Lower leg skin (tissue), 4 donors: ENCODE results near the gene KIF26B. TPM values are rescaled to one million over a fixed set of nuclear protein-coding genes. Genes with fewer than 3 reads are reported as not detected.

Experiments used
- DNase-seq, 2 donors: peaks; one replicate each; pipeline ENCODE4 v3.0.0-alpha.2; 2019; ENCODE audit warnings: low spot score in 2 of 2
- H3K4me3 ChIP-seq: fragments of 200-600 bp; sonication (generic); 2 replicates; pipeline ENCODE4 v1.5.1; 2017; ENCODE audit warnings: mild to moderate bottlenecking, low read depth; ENCODE audit not compliant: poor library complexity, severe bottlenecking
- POLR2A ChIP-seq, 2 donors: fragments of 450-650 bp; IDR thresholded peaks; one replicate each; pipeline ENCODE4 v1.6.1; 2016 to 2017; ENCODE audit warnings: antibody characterized with exemption in 2 of 2, mild to moderate bottlenecking in 1 of 2, moderate library complexity in 1 of 2
- WGBS, 2 donors: methylation state at CpG; one replicate each; pipeline ENCODE4 v1.1.5; 2018; 5-methylcytosine and 5-hydroxymethylcytosine counted together
- intact Hi-C: fragments of 100-400 bp; cut with DNase I; formaldehyde crosslinking; loops from one replicate; pipeline ENCODE4 v1.15.0; 2023; ENCODE audit warnings: low total_unique reads
- total RNA-seq, 4 donors: library from RNA; depleted of rRNA; stranded (reverse); fragments of >200 nt; gene quantifications; one replicate each; pipeline ENCODE4 v1.1.0, GENCODE V29; 2016
- TF ChIP-seq, protein P1 (sequence below), 3 donors: fragments of 450-650 bp; IDR thresholded peaks; one replicate each; pipeline ENCODE4 v1.5.1; 2016; ENCODE audit warnings: antibody characterized with exemption in 3 of 3, mild to moderate bottlenecking in 3 of 3, moderate library complexity in 2 of 3

Gene KIF26B
- total RNA-seq, 4 donors from 2014 or later: 3.9 to 6.6 (median 5.7) TPM

DNA sequence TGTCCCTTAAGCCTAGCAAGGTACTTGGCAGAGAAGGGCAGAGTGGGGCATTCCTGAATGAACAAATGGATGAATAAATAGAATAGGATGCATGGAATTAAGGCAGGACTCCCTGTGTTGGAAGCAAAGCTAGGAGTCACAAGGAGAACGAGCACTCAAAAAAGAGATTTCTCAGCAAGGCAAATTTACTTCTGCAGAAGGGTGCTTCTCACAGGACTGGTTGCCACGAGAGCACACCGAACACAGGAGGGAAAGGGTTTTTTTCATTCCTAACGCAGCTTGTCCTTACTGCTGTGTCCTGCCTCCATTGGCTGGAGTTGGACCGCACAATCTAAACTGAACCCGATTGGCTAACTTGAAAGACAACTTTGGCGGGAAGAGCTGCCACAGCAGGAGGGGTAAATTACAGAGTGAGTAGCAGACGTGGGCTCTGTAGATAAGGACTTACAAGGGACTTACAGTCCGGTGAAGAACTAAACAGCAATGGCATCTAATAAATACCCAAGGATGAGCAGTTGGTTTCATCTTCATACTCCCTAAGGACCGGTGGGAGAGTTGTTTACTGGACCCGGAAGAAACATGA, 52.4 kb downstream of the KIF26B start:
- intact Hi-C loops: no loop called here
- DNase-seq: no peak
- WGBS, 2 donors: 93 to 96% methylated on average over 11 of the region's 11 CpGs

DNA sequence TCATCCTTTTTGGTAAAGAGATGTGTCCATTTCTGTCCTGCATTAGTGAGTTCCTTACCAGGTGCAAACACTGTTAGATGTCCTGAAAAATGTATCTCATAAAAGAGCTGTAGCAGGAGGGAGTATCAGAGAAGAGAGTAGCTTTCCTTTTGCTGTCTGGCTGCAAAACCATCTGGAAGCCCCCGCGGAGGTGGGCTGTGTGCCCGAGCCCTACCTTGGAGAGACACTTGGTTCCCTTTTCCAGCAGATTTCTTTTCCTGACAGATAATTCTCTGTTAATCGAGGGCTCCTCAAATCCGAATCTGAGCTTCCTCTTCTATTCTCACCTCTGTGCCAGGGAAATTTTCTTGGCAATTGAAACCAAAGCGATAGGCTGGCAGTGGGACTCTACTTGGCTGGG, 53.0 kb downstream of the KIF26B start:
- WGBS, 2 donors: 91% methylated on average over 6 of the region's 6 CpGs

More for the DNA sequence above, 52.4 kb downstream of the KIF26B start:
- H3K4me3 ChIP-seq: no peak overlapping the region
- TF ChIP-seq POLR2A (IDR thresholded peaks at IDR 0.05): no peak
- TF ChIP-seq, protein P1, sequence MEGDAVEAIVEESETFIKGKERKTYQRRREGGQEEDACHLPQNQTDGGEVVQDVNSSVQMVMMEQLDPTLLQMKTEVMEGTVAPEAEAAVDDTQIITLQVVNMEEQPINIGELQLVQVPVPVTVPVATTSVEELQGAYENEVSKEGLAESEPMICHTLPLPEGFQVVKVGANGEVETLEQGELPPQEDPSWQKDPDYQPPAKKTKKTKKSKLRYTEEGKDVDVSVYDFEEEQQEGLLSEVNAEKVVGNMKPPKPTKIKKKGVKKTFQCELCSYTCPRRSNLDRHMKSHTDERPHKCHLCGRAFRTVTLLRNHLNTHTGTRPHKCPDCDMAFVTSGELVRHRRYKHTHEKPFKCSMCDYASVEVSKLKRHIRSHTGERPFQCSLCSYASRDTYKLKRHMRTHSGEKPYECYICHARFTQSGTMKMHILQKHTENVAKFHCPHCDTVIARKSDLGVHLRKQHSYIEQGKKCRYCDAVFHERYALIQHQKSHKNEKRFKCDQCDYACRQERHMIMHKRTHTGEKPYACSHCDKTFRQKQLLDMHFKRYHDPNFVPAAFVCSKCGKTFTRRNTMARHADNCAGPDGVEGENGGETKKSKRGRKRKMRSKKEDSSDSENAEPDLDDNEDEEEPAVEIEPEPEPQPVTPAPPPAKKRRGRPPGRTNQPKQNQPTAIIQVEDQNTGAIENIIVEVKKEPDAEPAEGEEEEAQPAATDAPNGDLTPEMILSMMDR (IDR thresholded peaks at IDR 0.05): no peak

DNA sequence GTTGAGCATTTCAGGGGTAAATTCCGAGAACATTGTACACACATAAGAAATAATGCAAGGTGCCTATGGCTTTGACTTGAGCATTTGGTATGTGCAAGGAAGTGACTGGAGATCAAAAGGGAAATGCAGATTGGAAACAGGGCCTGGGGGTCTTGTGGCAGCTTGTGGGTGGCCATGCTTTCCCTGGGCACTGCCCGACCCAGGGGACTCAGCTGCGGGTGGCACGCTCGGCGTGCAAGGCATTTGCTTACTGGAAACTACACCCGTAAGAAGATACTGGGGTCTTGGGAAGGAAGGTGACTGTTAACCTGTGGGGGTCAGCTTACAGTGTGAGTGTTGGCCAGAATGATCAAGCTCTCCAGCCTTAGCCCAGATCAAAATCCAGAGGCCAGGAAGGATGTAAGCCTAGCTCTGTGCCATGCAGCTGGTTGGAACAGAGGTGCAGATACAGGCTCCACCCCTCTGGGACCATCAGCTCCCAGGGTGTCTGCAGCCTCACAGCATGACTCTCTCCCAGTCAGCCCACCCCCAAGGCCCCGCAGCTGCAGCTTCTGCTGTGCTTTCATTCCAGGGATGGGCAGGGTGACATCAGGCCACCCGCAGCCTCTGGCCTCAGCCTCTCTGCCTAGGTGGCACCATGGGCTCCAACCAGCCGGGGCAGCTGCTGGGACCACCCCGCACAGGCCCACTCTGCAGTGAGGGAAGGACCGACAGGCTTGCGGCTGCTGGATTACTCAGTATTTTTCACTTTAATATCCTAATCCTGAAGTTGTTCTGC, 55.1 kb downstream of the KIF26B start:
- intact Hi-C loops: no loop called here
- no peak for TF ChIP-seq POLR2A (IDR thresholded peaks at IDR 0.05)
- TF ChIP-seq, protein P1 (IDR thresholded peaks at IDR 0.05): no peak
- no peak overlapping the region for H3K4me3 ChIP-seq
- 82 to 86% methylated on average over 13 of the region's 13 CpGs for WGBS, 2 donors
- DNase-seq: no peak

More for the DNA sequence above, 53.0 kb downstream of the KIF26B start:
- no peak for DNase-seq
- no peak overlapping the region for H3K4me3 ChIP-seq
- intact Hi-C loops: no loop called here
- TF ChIP-seq, protein P1 (IDR thresholded peaks at IDR 0.05): no peak
- no peak for TF ChIP-seq POLR2A (IDR thresholded peaks at IDR 0.05)

DNA sequence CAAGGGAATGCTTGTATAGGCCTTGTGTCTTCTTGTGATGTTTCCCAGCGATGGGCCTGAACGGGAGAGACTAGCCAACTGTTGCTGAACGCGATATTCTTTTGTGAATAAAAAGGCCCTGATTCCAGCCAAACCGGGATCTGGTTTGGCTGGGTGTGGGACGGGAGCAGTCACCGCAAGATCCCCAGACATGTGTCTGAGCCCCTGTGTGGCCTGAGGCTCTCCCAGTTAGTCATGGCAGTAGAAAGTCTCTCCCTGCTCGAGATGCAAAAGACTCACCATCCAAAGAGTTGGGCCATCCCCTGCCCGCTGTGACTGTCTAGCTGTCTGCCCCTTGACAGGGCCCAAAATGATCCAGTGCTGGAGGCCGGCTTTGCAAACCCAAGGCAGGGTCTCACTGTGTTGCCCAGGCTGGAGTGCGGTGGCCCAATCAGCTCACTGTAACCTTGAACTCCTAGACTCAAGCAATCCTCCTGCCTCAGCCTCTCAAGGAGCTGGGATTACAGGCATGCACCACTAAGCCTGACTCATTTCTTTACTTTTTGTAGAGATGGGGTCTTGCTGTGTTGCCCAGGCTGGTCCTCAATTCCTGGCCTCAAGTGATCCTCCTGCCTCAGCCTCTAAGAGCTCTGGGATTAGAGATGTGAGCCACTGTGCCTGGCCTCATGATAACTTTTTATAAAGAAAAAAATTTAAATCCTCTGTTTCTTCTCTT, 56.4 kb downstream of the KIF26B start:
- no peak for DNase-seq
- intact Hi-C loops: no loop called here
- 81 to 83% methylated on average over 11 of the region's 11 CpGs for WGBS, 2 donors
- H3K4me3 ChIP-seq: no peak overlapping the region
- TF ChIP-seq, protein P1 (IDR thresholded peaks at IDR 0.05): no peak
- TF ChIP-seq POLR2A (IDR thresholded peaks at IDR 0.05): no peak

DNA sequence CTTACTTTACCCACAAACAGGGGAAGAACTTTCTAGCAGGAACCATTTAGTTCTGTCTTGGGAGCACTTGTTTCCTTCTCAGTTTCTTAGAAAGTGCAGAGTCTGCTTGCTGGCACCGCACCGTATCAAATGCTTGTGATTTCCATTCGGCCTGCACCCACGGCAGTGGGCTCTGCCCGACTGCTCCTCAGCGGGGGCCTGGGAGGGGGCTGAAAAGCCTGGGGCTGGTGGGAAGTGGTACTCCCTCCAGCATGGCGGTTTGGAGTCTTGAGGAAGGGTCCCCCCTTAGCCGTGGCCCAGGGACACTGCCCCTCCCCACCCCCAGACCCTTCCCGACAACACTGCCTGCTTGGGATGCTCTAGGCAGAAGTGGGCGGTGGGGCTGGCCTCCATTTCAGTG, 57.0 kb downstream of the KIF26B start:
- DNase-seq: no peak
- intact Hi-C loops: no loop called here
- TF ChIP-seq, protein P1 (IDR thresholded peaks at IDR 0.05): no peak
- no peak for TF ChIP-seq POLR2A (IDR thresholded peaks at IDR 0.05)
- no peak overlapping the region for H3K4me3 ChIP-seq
- WGBS, 2 donors: 85 to 93% methylated on average over 10 of the region's 10 CpGs
